Stimulated activated CD4-positive, alpha-beta T cell treated with anti-CD3 and anti-CD28 coated beads, Interleukin-15, amount 100 ng/mL, for 1 hour (primary cell): ENCODE results near the gene NKX2-3.

Experiments used
- DNase-seq, 2 donors: peaks; one replicate each; pipeline ENCODE4 v3.0.0-alpha.2; 2020; ENCODE audit warnings: low read depth in 1 of 2, low spot score in 1 of 2

The NKX2-3 gene

DNA sequence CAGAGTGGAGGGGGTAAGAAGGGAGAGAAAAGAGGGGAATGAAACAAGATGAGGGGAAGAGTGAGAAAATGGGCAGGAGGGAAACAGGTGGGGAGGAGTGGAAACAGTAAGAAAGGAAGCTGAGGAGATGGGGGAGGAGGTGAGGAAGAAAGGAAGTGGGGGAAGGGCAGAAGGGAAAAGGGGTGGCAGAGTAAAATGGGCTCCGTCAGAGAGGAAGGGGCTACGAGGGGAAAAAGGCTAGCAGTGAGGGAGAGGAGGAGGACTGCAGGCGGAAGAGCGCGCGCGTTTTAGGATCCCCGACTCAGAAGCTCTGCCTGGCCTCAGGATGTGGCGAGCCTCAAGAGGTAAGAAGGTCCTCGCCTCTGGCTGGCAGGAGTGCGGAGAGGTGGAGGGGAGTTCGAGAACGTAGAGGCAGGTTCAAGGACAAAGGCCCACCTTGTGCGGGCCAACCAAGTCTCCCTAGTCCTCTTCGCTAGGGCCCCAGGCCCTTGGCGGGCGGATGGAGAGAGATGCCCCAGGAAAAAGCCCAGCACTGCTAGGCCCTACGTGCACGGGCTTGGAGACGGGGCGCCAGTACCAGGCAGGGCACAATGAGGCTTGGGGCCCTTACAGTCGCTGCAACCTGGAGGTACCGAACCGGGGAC lies 5.8 kb upstream of the NKX2-3 start:
- DNase-seq, result no peak

DNA sequence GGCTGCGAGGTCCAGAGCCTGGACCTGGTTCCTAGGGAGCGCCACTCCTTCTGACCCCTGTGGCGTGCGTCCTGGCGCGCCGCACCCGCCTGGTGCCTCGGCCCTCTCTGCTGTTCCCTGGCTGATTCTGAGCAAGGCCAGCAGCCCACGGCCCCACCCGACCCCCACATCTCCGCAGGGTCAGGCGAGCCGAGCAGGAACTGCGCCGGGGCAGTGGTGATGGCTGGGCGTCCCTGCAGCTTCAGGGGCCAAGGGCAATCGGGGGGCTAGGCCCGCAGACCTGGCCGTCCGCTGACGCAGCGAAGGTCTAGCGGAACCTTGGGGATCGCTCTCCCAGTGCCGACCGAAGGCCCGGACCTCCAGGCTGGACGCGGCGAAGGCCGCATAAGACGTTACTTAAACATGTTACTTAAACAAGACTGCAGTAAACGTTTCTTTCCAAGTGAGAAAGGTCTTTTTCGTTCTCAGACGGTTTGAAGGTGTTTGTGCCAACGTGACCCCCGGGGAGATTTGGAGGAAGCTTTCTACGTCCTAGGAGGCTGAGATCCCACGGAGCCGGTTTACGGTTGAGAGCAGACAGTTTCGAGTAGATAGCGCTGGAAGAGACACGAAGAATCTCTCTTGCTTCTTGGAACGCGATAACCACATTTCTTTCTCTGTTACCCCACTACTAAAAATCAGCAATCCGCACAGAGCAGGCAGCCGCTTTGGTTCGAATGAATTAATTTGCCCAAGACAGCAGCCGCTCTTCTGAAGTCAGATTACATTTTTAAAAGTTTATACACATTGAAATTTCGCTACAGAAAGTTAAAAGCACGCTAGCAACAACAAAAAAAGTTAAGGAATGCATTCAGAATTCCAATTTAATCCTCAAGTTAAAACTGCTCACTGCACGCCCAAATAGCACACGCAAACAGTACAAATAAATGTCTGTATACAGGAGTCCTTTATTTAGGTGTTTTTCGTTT lies 4.9 kb upstream of the NKX2-3 start:
- no peak for DNase-seq

DNA sequence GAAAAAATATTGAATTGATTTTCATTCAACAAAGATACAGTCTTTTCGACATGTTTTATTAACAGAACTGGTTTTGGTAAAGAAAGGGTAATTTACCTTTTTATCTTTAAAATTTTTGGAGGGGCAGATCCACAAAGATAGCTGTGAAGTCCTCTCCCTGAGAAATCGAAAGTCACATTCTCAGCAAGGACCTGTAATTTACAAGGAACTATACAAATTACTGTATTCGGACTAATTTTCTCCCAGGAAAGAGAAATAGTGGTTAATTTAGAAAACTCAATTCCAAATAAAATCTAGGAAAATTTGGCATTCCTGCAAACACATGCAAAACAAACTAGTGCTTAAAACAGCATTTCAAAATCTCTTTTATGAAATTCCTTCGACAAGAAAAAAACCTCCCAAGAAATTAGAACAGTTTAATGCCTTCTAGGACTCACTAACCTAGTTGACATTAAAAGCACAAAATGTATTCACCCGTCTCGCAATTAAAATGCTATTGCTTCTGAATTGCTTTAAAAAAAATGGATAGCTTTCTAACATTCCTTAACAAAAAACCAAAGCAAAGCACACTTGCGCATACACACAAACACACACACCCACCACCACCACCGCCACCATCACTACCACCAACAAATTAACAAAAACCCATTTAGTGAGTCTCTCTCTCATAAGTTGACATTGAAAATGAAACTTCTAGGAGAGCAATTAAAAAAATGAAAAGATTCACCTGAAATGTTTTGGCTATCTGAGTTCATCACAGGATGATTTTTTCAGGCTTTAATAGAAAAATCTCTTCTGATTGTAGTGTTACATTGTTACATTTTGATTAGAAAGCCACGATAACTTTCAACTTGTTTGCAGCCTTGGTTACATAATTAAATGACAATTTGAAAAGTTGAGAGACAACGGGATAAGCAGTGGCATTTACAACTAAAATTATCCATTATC lies 4.0 kb upstream of the NKX2-3 start:
- no peak for DNase-seq

- DNase-seq, result no peak
These were observed 3.1 kb upstream of the NKX2-3 start for GRCh38 chr10:99529591-99530107.

GRCh38 chr10:99530108-99531025 lies 2.4 kb upstream of the NKX2-3 start:
- no peak for DNase-seq

DNA sequence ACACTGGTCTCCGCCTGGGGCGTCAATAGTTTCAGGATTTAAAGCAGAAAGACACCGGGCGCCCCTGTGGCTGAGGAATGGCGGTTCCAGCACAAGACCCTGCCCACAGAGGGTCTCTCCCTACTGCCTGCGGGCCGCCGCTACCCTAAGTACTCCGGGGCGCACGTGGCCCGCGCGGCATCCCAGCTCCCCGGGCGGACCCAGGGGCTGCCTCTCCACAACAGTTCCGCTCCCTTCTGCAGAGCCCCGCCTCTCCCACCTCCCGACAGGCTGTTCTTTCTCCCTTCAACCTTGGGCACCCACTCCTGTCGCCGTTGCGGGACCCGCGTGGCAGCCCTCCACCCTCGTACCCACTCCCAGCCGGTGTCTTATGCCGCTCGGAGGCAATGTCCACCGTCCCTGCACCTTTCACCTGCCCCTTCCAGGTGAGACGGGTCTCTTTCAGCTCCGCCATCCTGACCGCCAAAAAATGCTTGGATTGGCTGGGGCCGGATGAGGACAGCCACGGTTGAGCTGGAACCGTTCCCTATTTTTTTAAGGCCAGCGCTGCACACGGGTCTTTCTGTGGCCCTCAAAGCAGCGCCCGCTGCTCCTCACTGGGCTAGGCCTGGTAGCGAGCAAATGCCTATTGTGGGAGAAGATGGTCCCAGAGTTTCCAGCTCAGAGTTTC lies 1.6 kb upstream of the NKX2-3 start:
- DNase-seq, result no peak

- DNase-seq, result no peak
These were observed 797 bp upstream of the NKX2-3 start for GRCh38 chr10:99531696-99532593.

GRCh38 chr10:99533496-99534449 lies 1.0 kb downstream of the NKX2-3 start:
- DNase-seq, result no peak

GRCh38 chr10:99534450-99534938 lies 1.8 kb downstream of the NKX2-3 start:
- no peak for DNase-seq

DNA sequence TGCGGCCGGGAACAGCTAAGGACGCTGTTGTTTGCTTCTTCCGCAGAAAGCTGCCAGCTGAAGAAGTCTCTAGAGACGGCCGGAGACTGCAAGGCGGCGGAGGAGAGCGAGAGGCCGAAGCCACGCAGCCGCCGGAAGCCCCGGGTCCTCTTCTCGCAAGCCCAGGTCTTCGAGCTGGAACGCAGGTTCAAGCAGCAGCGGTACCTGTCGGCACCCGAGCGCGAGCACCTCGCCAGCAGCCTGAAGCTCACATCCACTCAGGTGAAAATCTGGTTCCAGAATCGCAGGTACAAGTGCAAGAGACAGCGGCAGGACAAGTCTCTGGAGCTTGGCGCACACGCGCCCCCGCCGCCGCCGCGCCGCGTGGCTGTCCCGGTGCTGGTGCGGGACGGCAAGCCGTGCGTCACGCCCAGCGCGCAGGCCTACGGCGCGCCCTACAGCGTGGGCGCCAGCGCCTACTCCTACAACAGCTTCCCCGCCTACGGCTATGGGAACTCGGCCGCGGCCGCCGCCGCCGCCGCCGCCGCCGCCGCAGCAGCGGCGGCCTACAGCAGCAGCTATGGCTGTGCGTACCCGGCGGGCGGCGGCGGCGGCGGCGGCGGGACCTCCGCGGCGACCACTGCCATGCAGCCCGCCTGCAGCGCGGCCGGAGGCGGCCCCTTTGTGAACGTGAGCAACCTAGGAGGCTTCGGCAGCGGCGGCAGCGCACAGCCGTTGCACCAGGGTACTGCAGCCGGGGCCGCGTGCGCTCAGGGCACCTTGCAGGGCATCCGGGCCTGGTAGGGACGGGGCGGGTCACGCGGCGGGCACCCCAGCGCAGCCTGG lies 2.4 kb downstream of the NKX2-3 start:
- no peak for DNase-seq

GRCh38 chr10:99535764-99536337 lies 3.1 kb downstream of the NKX2-3 start:
- no peak for DNase-seq

GRCh38 chr10:99536338-99537085 lies 3.8 kb downstream of the NKX2-3 start:
- no peak for DNase-seq

GRCh38 chr10:99537086-99537988 lies 4.6 kb downstream of the NKX2-3 start:
- no peak for DNase-seq
